Neural progenitor cell (in vitro differentiated cells): ENCODE measurements around the gene MYO16. TPM values are rescaled to one million over a fixed set of nuclear protein-coding genes. Genes with fewer than 3 reads are reported as not detected.

ENCODE experiments used
- DNase-seq: peaks from one replicate; pipeline ENCODE4 v3.0.0-alpha.2; 2016; ENCODE audit warnings: low spot score
- H2AFZ ChIP-seq: fragments of 200-600 bp; sonication (generic); replicated peaks from 2 replicates; pipeline ENCODE4 v1.6.1; 2016; ENCODE audit warnings: antibody characterized with exemption
- H3F3A ChIP-seq: fragments of 200-600 bp; sonication (generic); 2 replicates; pipeline ENCODE4 v1.6.1; 2016; ENCODE audit warnings: antibody characterized with exemption, low read depth
- H3K27ac ChIP-seq: fragments of 200-600 bp; sonication (generic); 2 replicates; pipeline ENCODE4 v1.5.1; 2016; ENCODE audit warnings: mild to moderate bottlenecking
- H3K27me3 ChIP-seq: fragments of 200-600 bp; sonication (generic); 2 replicates; pipeline ENCODE4 v1.6.1; 2016; ENCODE audit warnings: mild to moderate bottlenecking, moderate library complexity
- H3K36me3 ChIP-seq: fragments of 200-600 bp; sonication (generic); 2 replicates; pipeline ENCODE4 v1.5.1; 2016
- H3K4me1 ChIP-seq: fragments of 200-600 bp; sonication (generic); 2 replicates; pipeline ENCODE4 v1.6.1; 2016; ENCODE audit warnings: mixed run types
- H3K4me2 ChIP-seq: fragments of 200-600 bp; sonication (generic); 2 replicates; pipeline ENCODE4 v1.6.1; 2016
- H3K4me3 ChIP-seq: fragments of 200-600 bp; sonication (generic); 2 replicates; pipeline ENCODE4 v1.5.1; 2016
- H3K79me2 ChIP-seq: fragments of 200-600 bp; sonication (generic); 2 replicates; pipeline ENCODE4 v1.6.1; 2016; ENCODE audit warnings: low read depth
- H3K9ac ChIP-seq: fragments of 200-600 bp; sonication (generic); 2 replicates; pipeline ENCODE4 v1.6.1; 2016
- H3K9me3 ChIP-seq: fragments of 200-600 bp; sonication (generic); 2 replicates; pipeline ENCODE4 v1.5.1; 2016; ENCODE audit warnings: low read depth
- H4K20me1 ChIP-seq: fragments of 200-600 bp; sonication (generic); 2 replicates; pipeline ENCODE4 v1.6.1; 2016; ENCODE audit warnings: low read depth
- H3K27ac Mint-ChIP-seq: 3 replicates; pipeline ENCODE4 v1.8.0; 2021; ENCODE audit warnings: mixed read lengths
- H3K27me3 Mint-ChIP-seq: 2 replicates; pipeline ENCODE4 v1.8.0; 2022; ENCODE audit warnings: low read depth, mild to moderate bottlenecking, inconsistent platforms, moderate library complexity, mixed read lengths; ENCODE audit not compliant: insufficient read depth
- H3K36me3 Mint-ChIP-seq: 3 replicates; pipeline ENCODE4 v1.8.0; 2021; ENCODE audit warnings: mixed read lengths
- H3K4me1 Mint-ChIP-seq: 3 replicates; pipeline ENCODE4 v1.8.0; 2021; ENCODE audit warnings: mixed read lengths
- H3K4me3 Mint-ChIP-seq: 3 replicates; pipeline ENCODE4 v1.8.0; 2021; ENCODE audit warnings: mild to moderate bottlenecking, moderate library complexity, mixed read lengths
- H3K9me3 Mint-ChIP-seq: 3 replicates; pipeline ENCODE4 v1.8.0; 2020; ENCODE audit warnings: mixed read lengths
- EZH2 ChIP-seq: fragments of 200-600 bp; sonication (generic); IDR thresholded peaks from 2 replicates; pipeline ENCODE4 v1.6.1; 2017; ENCODE audit warnings: antibody characterized with exemption, mild to moderate bottlenecking, moderate library complexity
- EZH2phosphoT487 ChIP-seq: fragments of 200-600 bp; sonication (generic); IDR thresholded peaks from 2 replicates; pipeline ENCODE4 v1.6.1; 2017; ENCODE audit warnings: antibody characterized with exemption
- total RNA-seq: library from RNA; depleted of rRNA; stranded (reverse); fragments of >200 nt; gene quantifications from 2 replicates; pipeline ENCODE4 v1.2.3, GENCODE V29; 2015; ENCODE audit warnings: low replicate concordance
- TF ChIP-seq, protein P1 (sequence below): fragments of 200-600 bp; sonication (generic); IDR thresholded peaks from 2 replicates; pipeline ENCODE4 v1.5.1; 2017; ENCODE audit warnings: antibody characterized with exemption, mild to moderate bottlenecking

Gene MYO16
- total RNA-seq = 0.25 and 0.41 TPM in 2 replicates

DNA sequence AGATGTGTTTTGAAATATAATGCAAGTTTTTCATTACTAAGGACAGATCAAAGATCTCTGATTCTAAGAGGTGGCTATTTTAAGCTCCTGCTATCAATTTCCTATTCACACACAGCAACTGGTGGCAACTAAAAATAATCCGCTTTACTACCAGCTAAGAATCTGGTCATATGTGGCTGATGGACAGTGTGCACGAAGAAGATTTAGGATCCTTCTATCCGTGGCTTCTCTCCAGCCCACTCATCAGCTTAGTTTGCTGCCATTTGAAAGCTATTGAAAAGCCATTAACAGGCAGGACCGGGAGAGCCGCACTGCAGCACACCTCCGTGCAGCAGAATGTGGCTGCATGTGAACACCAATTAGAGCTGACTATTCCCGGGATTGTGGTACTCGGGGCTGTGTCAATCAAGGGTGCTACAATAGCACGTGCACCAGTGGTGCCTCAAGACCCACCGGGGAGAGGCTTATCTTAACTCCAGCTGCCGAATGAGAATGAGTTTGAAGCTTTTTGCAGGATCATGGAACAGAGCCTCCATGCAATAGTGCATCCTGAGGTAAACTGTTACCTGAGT lies at the start of gene MYO16:
Gene MYO16 (plus strand): TSS at position 431 of the 572 bp plus-strand sequence. CDS start 234 bp downstream, outside the sequence.
- Mint-ChIP-seq H3K27me3 (peaks cover 2% of the 10 kb centered on the region), H3K4me1 (peaks cover 10% of the 10 kb centered on the region), H3K9me3 (peaks cover 10% of the 10 kb centered on the region), H3K27ac (no peak within 1 kb of the TSS), H3K4me3 (no peak within 1 kb of the TSS), H3K36me3 (no peaks in the 10 kb centered on the region)
- H3K4me1 ChIP-seq = peaks cover 8% of the 10 kb centered on the region
- no peaks in the 10 kb centered on the region for H3K79me2 ChIP-seq
- H3F3A ChIP-seq = peaks cover 3% of the 10 kb centered on the region
- H3K9me3 ChIP-seq = no peaks in the 10 kb centered on the region
- no peak within 1 kb of the TSS for H3K4me3 ChIP-seq
- peak within 1 kb of the TSS; percentile 42 for H3K4me2 ChIP-seq
- H4K20me1 ChIP-seq = no peaks in the 10 kb centered on the region
- H3K9ac ChIP-seq = no peak within 1 kb of the TSS
- TF ChIP-seq, protein P1, sequence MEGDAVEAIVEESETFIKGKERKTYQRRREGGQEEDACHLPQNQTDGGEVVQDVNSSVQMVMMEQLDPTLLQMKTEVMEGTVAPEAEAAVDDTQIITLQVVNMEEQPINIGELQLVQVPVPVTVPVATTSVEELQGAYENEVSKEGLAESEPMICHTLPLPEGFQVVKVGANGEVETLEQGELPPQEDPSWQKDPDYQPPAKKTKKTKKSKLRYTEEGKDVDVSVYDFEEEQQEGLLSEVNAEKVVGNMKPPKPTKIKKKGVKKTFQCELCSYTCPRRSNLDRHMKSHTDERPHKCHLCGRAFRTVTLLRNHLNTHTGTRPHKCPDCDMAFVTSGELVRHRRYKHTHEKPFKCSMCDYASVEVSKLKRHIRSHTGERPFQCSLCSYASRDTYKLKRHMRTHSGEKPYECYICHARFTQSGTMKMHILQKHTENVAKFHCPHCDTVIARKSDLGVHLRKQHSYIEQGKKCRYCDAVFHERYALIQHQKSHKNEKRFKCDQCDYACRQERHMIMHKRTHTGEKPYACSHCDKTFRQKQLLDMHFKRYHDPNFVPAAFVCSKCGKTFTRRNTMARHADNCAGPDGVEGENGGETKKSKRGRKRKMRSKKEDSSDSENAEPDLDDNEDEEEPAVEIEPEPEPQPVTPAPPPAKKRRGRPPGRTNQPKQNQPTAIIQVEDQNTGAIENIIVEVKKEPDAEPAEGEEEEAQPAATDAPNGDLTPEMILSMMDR = no peak
- TF ChIP-seq EZH2phosphoT487 (no peak), EZH2 (no peak)
- DNase-seq = peak; percentile 80
- no peak within 1 kb of the TSS for H2AFZ ChIP-seq
- H3K27me3 ChIP-seq = no peaks in the 10 kb centered on the region
- H3K36me3 ChIP-seq = no peaks in the 10 kb centered on the region
- no peak within 1 kb of the TSS for H3K27ac ChIP-seq

DNA sequence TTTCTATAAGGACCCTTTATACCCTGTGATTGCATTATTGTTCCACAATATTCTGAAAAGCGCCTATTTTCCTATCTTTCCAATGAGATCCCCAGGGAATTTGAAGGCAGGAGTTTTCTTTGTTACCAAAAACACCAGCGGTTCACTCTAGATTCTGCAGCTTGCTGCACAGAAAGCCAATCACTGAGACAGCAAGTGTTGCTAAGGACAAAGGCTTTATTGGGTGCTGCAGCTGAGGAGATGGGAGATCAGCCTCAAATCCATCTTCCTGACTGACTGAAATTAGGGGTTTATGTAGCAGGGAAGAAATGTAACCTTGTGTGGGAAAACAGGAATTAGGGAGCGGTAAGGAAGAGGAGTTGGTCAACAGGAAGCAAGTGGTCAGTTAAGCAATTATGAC lies 42.6 kb upstream of the MYO16 start:
- H3K4me1 ChIP-seq = no peaks in the 10 kb centered on the region
- H3K4me2 ChIP-seq = no peak overlapping the region
- no peaks in the 10 kb centered on the region for H3K27me3 Mint-ChIP-seq
- H3K9ac ChIP-seq = no peak overlapping the region
- H3K27ac Mint-ChIP-seq = no peak overlapping the region
- H3K4me1 Mint-ChIP-seq = peaks cover 3% of the 10 kb centered on the region
- H3K36me3 ChIP-seq = no peaks in the 10 kb centered on the region
- no peaks in the 10 kb centered on the region for H4K20me1 ChIP-seq
- H2AFZ ChIP-seq = no peak overlapping the region
- TF ChIP-seq EZH2 (no peak), EZH2phosphoT487 (no peak)
- TF ChIP-seq, protein P1 = no peak
- H3K9me3 Mint-ChIP-seq = no peaks in the 10 kb centered on the region
- H3K27me3 ChIP-seq = no peaks in the 10 kb centered on the region
- DNase-seq = no peak
- H3K4me3 ChIP-seq = no peak overlapping the region
- no peaks in the 10 kb centered on the region for H3K9me3 ChIP-seq
- no peak overlapping the region for H3K4me3 Mint-ChIP-seq
- H3K36me3 Mint-ChIP-seq = no peaks in the 10 kb centered on the region
- no peaks in the 10 kb centered on the region for H3K79me2 ChIP-seq
- H3F3A ChIP-seq = no peaks in the 10 kb centered on the region
- H3K27ac ChIP-seq = no peak overlapping the region

GRCh38 chr13:108588516-108588915 lies 40.9 kb upstream of the MYO16 start:
- H3F3A ChIP-seq = no peaks in the 10 kb centered on the region
- H3K27ac ChIP-seq = no peak overlapping the region
- H4K20me1 ChIP-seq = no peaks in the 10 kb centered on the region
- Mint-ChIP-seq H3K27me3 (no peaks in the 10 kb centered on the region), H3K36me3 (no peaks in the 10 kb centered on the region), H3K27ac (no peak overlapping the region), H3K4me1 (peaks cover 4% of the 10 kb centered on the region), H3K9me3 (no peaks in the 10 kb centered on the region), H3K4me3 (no peak overlapping the region)
- no peak overlapping the region for H3K4me3 ChIP-seq
- no peak overlapping the region for H2AFZ ChIP-seq
- H3K4me2 ChIP-seq = no peak overlapping the region
- H3K4me1 ChIP-seq = no peaks in the 10 kb centered on the region
- H3K9me3 ChIP-seq = no peaks in the 10 kb centered on the region
- TF ChIP-seq, protein P1 = no peak
- TF ChIP-seq EZH2phosphoT487 (no peak), EZH2 (no peak)
- DNase-seq = no peak
- H3K36me3 ChIP-seq = no peaks in the 10 kb centered on the region
- peaks cover 9% of the 10 kb centered on the region for H3K27me3 ChIP-seq
- no peak overlapping the region for H3K9ac ChIP-seq
- H3K79me2 ChIP-seq = no peaks in the 10 kb centered on the region
